Mesothelial cell of epicardium (in vitro differentiated cells): ENCODE measurements around the gene NSF. TPM values are rescaled to one million over a fixed set of nuclear protein-coding genes. Genes with fewer than 3 reads are reported as not detected.
"Not testable (repeated sequence)": the region's sequence is repeated elsewhere in the genome, so short reads cannot be mapped to it uniquely, and the experiment has no call there.

Source experiments
- DNase-seq, 2 experiments: peaks; one replicate each; pipeline ENCODE4 v3.0.0; 2021; ENCODE audit warnings: low spot score in 2 of 2; ENCODE audit not compliant: unreplicated experiment in 2 of 2
- H3K27ac Mint-ChIP-seq: 2 replicates; pipeline ENCODE4 v1.8.0; 2021; ENCODE audit warnings: mixed read lengths
- H3K27me3 Mint-ChIP-seq: 2 replicates; pipeline ENCODE4 v1.8.0; 2021; ENCODE audit warnings: low read depth, mixed read lengths
- H3K36me3 Mint-ChIP-seq: 2 replicates; pipeline ENCODE4 v1.8.0; 2021; ENCODE audit warnings: mixed read lengths
- H3K4me1 Mint-ChIP-seq: 2 replicates; pipeline ENCODE4 v1.8.0; 2021; ENCODE audit warnings: mixed read lengths
- H3K4me3 Mint-ChIP-seq: 2 replicates; pipeline ENCODE4 v1.8.0; 2021; ENCODE audit warnings: mild to moderate bottlenecking, moderate library complexity, mixed read lengths
- H3K9me3 Mint-ChIP-seq: 2 replicates; pipeline ENCODE4 v1.8.0; 2021; ENCODE audit warnings: mixed read lengths
- total RNA-seq: library from RNA; stranded (reverse); gene quantifications from 3 replicates; pipeline ENCODE4 v1.2.1, GENCODE V29; 2021

NSF gene
- 32.5 to 34.8 TPM (median 32.8 TPM) in 3 replicates for total RNA-seq

DNA sequence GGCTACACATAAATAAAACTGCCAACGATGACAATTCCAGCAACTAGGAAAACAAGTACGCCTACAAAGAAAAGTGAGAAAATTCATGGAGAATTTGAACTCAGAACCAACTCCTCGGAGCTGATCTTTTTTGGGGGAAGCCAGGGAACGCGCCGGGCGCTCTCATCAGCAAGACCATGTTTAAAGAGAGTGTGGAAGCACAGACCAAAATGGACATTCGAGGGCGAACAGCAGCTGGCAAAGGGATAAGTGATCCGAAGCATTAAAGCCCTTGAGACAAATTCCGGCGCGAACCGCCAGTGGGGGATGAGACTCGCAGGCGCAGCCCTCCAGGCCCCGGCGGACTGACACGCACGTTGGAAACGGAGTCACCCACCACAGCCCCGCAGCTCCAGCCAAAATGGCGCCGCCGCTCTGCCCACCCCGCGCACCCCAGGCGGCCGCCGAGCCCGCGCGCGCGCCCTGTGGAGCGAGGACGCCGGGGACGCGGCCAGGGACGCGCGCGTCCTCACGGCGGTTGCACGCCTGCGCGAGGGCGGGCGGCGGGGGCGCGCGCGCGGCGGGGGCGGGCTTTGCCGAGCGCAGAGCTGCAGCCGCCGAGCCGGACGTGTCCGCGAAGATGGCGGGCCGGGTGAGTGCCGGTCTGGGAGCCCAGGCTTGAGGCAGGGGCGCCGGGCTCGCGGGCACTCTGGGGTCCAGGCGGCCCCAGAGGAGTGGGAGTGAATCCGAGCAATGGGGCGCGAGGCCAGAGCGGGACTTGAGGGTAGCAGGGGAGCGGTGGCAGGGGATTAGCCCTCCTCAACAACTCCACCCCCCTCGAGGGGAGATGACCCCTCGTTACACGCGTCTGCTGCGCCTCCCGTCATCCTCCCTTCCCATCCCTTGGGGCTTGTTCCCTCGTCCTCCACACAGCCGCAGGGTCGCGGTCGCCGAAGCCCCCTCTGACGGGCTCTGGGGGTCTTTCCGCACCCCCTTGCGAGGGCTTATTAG lies at the start of gene NSF:
TSS of gene NSF (plus strand) at position 513 of the 990 bp plus-strand sequence. CDS start at position 620, 107 bp downstream.
- H3K36me3 Mint-ChIP-seq, H3K4me1 Mint-ChIP-seq, H3K4me3 Mint-ChIP-seq, H3K9me3 Mint-ChIP-seq, H3K27ac Mint-ChIP-seq, H3K27me3 Mint-ChIP-seq, DNase-seq: not testable (repeated sequence)

DNA sequence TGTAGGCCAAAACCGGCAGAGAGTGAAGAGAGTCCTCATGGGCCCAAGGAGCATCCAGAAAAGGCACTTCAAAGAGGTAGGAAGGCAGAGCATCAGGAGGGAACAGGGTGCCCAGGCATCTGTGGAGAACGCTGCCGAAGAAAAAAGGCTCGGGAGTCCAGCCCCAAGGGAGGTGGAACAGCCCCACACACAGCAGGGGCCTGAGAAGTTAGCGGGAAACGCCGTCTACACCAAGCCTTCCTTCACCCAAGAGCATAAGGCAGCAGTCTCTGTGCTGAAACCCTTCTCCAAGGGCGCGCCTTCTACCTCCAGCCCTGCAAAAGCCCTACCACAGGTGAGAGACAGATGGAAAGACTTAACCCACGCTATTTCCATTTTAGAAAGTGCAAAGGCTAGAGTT lies 41.9 kb upstream of the NSF start:
- not testable (repeated sequence) for H3K27me3 Mint-ChIP-seq, H3K9me3 Mint-ChIP-seq, H3K36me3 Mint-ChIP-seq, DNase-seq, H3K4me1 Mint-ChIP-seq, H3K4me3 Mint-ChIP-seq, H3K27ac Mint-ChIP-seq

DNA sequence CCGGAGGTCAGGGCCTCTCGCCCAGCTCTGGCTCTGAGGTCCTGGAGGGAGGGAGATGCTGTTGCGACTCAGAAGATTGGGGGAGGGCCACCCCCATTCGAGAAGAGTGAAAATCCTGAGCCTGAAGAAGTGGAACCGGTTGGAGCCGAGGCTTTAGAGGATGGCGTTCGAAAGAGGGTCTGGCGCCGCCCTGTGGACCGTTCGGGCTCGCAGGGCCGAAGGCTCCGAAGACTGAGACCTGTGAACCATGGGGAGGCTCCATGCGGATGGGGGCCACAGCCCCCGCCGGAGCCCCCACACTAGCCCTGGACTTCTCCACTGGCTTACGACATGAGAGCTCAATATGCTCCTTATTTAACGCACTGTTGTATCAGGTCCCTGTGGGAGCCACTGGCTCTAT lies 31.3 kb upstream of the NSF start:
- not testable (repeated sequence) for H3K36me3 Mint-ChIP-seq, H3K4me3 Mint-ChIP-seq, DNase-seq, H3K27ac Mint-ChIP-seq, H3K27me3 Mint-ChIP-seq, H3K9me3 Mint-ChIP-seq, H3K4me1 Mint-ChIP-seq

DNA sequence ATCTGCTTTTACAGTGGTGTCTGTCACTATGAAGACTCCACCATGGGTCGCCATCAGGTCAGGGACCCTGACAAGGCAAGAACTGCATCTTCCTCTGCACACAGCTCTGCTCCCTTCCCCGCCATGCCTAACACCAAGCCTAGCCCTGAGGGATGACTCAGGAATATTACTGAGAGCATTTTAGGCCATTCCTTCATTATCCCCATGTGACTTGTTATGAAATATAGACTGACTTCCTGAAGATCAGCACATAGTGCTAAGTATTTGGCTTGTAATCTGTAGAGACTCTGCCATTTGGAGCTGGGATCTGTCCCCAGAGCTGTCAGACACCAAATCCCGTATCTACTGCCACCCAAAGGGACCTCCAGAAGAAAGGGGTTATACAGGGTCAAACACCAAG lies 30.4 kb upstream of the NSF start:
- H3K4me1 Mint-ChIP-seq, H3K9me3 Mint-ChIP-seq, H3K36me3 Mint-ChIP-seq, H3K27me3 Mint-ChIP-seq, DNase-seq, H3K27ac Mint-ChIP-seq, H3K4me3 Mint-ChIP-seq: not testable (repeated sequence)

DNA sequence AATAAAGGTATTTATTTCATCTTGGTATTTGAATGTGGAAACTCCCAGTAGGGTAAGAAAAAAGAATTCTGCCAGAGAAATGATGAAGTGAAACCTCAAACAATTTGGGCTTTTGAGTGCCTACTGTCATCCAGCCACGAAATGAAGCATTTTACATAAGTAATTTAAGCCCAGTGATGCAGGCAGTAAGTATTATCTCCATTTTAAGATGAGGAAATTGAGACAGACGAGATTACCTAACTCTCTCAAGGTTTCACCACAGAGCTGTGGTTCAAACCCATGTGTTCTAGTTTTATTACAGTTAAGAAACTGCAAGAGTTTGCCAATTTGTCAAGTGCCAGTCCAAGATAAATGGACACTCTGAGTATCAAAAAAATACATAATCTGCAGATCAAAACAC lies 24.2 kb upstream of the NSF start:
- H3K9me3 Mint-ChIP-seq, H3K36me3 Mint-ChIP-seq, H3K4me1 Mint-ChIP-seq, H3K27me3 Mint-ChIP-seq, H3K27ac Mint-ChIP-seq, H3K4me3 Mint-ChIP-seq, DNase-seq: not testable (repeated sequence)

DNA sequence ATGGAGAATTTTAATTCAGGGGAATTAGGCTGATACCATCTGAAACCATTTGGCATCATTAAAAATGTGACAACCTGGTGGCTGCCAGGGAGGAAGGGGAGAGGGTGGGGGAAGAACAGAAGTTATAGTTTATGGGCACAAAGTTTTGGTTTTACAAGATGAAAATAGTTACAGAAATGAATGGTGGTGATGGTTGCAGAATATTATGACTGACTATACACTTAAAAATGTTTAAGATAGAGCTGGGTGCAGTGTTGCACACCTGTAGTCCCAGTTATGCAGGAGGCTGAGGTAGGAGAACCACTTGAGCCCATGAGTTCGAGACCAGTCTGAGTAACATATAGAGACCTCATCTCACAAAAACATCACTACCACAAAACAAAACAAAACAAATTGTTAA lies 23.5 kb upstream of the NSF start:
- H3K27me3 Mint-ChIP-seq, H3K4me3 Mint-ChIP-seq, H3K27ac Mint-ChIP-seq, H3K9me3 Mint-ChIP-seq, H3K36me3 Mint-ChIP-seq, H3K4me1 Mint-ChIP-seq, DNase-seq: not testable (repeated sequence)

DNA sequence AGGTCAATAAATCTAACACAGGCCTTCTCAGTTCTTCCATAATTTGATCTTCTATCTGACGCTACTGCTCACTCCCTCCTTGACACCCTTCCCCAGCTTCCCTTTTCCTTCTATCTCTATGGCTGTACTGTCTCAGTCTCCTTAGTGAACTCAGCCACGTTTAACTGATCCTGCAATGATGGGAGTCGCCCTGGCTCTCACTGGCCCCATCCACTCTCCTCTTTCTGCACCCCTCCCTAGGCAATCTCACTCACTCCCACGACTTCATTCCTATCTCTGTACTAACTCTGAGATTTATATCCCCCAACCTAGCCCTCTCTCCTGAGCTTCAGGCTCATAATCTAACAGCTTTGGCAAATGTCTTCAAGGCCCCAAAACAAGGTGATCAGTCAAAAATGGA lies 18.7 kb upstream of the NSF start:
- not testable (repeated sequence) for H3K36me3 Mint-ChIP-seq

DNA sequence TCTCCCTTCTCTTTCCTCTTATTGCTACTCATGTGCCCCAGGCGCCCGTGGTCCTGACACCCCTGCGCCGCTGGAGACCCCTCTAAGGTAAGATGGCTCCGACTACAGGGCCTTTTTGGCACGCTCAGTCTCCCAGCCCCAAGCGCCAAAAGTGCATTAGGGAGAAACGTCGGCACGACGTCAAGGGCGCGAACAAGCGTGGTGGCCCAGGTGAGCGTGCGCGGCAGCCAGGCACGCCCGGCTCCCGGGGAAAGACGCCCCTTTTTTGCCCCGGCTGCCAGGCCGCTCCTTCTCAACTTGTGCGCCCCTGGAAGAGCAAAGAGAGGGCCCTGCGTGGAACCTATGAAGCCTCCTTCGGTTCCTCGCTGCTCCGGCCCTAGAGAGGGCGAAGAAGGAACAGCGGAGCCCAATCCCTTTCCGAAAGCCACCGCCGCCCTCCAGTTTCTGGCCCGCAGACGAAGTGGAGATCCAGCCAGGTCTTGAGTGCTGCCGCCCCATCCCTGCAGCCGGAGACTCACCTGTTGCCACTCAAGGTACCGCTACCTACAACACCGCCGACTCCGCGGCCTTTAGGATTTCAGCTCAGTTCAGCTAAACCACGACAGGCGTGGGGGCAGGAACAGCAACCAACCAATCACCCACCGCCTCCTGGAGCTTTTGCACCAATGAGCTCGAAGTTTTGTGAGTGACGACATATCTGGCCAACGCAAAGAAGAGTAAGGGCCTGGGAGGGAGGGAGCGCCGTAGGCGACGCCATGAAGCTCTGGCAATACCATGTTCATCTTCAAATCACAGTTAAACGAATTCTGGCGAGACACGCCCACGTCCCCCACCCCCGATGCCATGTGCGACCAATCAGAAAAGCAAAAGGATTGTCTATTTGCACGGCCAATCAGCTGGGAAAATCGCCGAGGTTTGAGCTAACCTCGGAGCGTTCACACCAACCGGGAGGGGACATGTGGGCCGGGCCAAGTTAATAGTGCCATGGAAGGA lies 11.1 kb upstream of the NSF start, which contains the start of gene ARL17A:
TSS of gene ARL17A (minus strand) at position 609 of the 993 bp plus-strand sequence. CDS start 3,369 bp downstream, outside the sequence.
- H3K4me3 Mint-ChIP-seq: peak within 1 kb of the TSS; percentile 55
- DNase-seq: peak; percentile 22 to 71
- not testable (repeated sequence) for H3K27ac Mint-ChIP-seq, H3K4me1 Mint-ChIP-seq, H3K9me3 Mint-ChIP-seq, H3K27me3 Mint-ChIP-seq, H3K36me3 Mint-ChIP-seq

More for the DNA sequence above, 18.7 kb upstream of the NSF start:
- not testable (repeated sequence) for H3K4me3 Mint-ChIP-seq, H3K27ac Mint-ChIP-seq, DNase-seq, H3K9me3 Mint-ChIP-seq, H3K4me1 Mint-ChIP-seq, H3K27me3 Mint-ChIP-seq

DNA sequence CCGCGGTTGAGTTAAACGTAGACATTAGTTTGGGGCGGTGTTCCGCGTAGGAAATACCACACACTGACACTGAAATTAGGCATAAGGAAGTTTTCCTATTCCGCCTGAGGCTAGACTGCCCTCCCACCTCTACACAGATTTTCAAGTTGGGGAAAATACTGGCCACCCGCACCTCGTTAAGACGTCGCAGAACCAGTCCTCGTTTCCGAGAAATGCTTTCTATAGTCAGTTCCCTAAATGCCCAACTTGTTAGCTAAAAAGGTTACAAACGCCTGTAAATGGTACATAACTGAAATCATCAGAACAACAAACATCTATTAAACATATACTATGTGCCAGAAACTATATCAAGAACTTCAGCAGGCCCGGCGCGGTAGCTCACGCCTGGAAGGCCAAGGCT lies 10.4 kb upstream of the NSF start:
- not testable (repeated sequence) for H3K4me1 Mint-ChIP-seq, H3K27me3 Mint-ChIP-seq
- peak overlapping the region; percentile 55 for H3K4me3 Mint-ChIP-seq

DNA sequence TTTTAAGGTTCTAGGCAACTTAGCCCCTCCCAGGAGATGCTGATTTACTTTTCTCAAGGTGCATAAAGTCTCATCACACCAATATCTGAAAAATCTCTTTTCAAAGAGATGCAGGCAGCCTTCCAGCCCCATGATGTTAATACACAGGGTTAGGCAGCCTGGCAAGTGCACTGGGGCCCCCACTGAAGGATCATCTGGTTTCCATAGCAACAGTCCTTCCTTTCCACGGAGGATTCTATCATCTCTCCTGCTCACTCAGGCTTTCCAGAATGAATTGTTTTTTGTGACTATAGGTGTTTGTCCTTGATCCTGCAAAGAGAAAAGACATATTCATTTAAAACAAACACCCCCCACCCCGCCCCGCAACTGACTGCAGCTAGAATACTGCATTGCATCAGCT lies 5.0 kb upstream of the NSF start:
- not testable (repeated sequence) for H3K4me1 Mint-ChIP-seq, H3K27me3 Mint-ChIP-seq, H3K9me3 Mint-ChIP-seq, H3K4me3 Mint-ChIP-seq, DNase-seq, H3K36me3 Mint-ChIP-seq, H3K27ac Mint-ChIP-seq

More for the DNA sequence above, 10.4 kb upstream of the NSF start:
- H3K27ac Mint-ChIP-seq, H3K36me3 Mint-ChIP-seq, DNase-seq, H3K9me3 Mint-ChIP-seq: not testable (repeated sequence)

DNA sequence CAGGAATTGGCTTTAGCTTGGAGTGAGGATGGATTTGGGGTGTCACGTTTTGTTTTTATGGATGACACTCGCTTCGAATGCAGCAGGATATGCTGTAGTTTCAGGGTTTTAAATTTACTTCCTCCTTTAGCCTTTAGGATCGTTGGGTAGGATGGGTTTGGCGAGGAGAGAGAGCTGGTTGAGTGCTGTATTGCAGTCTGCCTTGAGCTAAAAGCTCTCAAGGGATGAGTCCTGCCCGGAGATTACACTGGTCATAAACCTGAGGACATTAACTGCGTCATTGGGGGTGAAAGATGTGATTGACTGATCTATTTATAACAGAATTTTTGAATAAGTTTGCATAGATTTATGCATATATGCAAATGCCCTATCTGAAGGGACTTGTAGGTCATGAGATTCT lies 863 bp downstream of the NSF start:
- not testable (repeated sequence) for H3K36me3 Mint-ChIP-seq, DNase-seq, H3K27me3 Mint-ChIP-seq, H3K4me3 Mint-ChIP-seq, H3K9me3 Mint-ChIP-seq, H3K27ac Mint-ChIP-seq, H3K4me1 Mint-ChIP-seq

DNA sequence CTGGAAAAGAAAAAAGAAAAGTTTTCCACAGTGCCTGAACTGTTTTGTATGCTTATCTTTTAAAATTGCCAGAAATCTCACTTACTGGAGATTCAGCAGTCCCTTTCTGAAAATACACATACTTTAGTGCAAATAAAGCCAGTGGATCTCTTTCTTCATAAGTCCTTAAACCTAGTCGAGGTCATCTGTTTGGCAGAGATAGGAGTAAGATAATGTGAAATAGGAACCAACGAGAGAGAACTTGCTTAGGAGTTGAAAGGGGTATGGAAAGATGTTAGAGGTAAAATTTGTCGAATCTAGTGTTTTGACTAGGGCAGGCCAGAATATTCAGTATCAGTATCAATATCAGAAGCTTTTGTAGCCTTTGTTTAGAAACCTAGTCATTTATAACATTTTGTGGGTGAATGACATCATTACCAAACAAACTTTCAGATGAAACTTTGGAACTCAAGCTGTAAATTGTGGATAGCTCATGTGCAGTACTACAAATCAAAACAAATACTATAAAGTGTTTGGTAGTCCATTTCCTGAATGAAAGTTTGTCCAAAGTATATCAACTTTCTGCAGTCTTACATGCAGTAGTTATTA lies 8.0 kb downstream of the NSF start:
- H3K4me3 Mint-ChIP-seq, H3K27me3 Mint-ChIP-seq, H3K27ac Mint-ChIP-seq, H3K4me1 Mint-ChIP-seq, DNase-seq, H3K36me3 Mint-ChIP-seq, H3K9me3 Mint-ChIP-seq: not testable (repeated sequence)

DNA sequence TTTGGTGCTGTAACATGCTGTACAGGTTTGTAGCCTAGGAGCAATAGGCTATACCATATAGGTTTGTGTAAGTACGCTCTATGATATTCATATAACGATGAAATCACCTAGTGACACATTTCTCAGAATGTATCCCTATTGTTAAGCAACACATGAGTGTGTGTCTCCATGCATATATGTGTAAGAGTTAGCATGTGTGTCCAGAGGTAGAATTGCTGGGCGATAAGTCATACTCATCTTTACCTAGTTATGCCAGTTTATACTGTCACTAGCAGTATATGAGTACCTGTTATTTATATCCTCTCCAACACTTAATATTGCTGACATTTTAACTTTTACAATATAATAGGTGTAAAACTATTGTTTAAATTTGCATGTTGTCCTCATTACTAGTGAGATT lies 10.3 kb downstream of the NSF start:
- H3K9me3 Mint-ChIP-seq, H3K27me3 Mint-ChIP-seq, H3K36me3 Mint-ChIP-seq, H3K27ac Mint-ChIP-seq, H3K4me1 Mint-ChIP-seq, H3K4me3 Mint-ChIP-seq, DNase-seq: not testable (repeated sequence)
